GM12892 (cell line): ENCODE measurements around the gene ZCCHC7.
"Not testable (repeated sequence)": the region's sequence is repeated elsewhere in the genome, so short reads cannot be mapped to it uniquely, and the experiment has no call there.

ENCODE experiments used
- DNase-seq: peaks from one replicate; pipeline ENCODE4 v3.0.0; 2011; ENCODE audit not compliant: insufficient read length
- FAIRE-seq: peaks from 2 replicates; lab custom pipeline; 2011; peaks lifted over from hg19 to GRCh38; lab: Jason Lieb, UNC
- POLR2A ChIP-seq: IDR thresholded peaks from 2 replicates; pipeline ENCODE4 v1.6.1; 2011; ENCODE audit warnings: low read depth, low read length, control low read depth
- POLR2AphosphoS5 ChIP-seq: IDR thresholded peaks from 2 replicates; pipeline ENCODE4 v1.6.1; 2011; ENCODE audit warnings: low read depth, low read length, control low read depth
- TAF1 ChIP-seq: IDR thresholded peaks from 2 replicates; pipeline ENCODE4 v1.6.1; 2011; ENCODE audit warnings: low read depth, mild to moderate bottlenecking, control low read depth, low read length, borderline replicate concordance

The ZCCHC7 gene

GRCh38 chr9:37157726-37158377 lies 37.5 kb downstream of the ZCCHC7 start:
- DNase-seq, result no peak
- peak; percentile 74 for FAIRE-seq

DNA sequence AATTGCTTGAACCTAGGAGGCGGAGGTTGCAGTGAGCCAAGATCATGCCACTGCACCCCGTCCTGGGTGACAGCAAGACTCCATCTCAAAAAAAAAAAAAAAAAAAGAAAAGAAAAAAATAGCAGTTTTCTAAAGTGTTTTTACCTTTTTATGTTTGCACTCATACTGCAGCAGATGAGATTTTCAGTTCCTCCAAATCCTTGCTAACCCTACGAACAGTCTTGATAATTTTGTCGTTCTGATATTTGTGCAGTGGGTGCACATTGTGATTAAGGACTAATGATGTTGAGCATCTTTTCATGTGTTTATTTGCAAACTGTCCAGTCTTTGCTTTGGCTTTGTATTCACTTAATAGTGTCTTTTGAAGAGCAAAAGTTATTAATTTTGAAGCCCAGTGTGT lies 42.9 kb downstream of the ZCCHC7 start:
- FAIRE-seq, result peak; percentile 63
- no peak for DNase-seq
- TF ChIP-seq POLR2A (no peak), TAF1 (no peak)

More at GRCh38 chr9:37157726-37158377, 37.5 kb downstream of the ZCCHC7 start:
- no peak for TF ChIP-seq TAF1
- no peak for TF ChIP-seq POLR2A
- no peak for TF ChIP-seq POLR2AphosphoS5

GRCh38 chr9:37164335-37164734 lies 44.0 kb downstream of the ZCCHC7 start:
- not testable (repeated sequence) for FAIRE-seq

DNA sequence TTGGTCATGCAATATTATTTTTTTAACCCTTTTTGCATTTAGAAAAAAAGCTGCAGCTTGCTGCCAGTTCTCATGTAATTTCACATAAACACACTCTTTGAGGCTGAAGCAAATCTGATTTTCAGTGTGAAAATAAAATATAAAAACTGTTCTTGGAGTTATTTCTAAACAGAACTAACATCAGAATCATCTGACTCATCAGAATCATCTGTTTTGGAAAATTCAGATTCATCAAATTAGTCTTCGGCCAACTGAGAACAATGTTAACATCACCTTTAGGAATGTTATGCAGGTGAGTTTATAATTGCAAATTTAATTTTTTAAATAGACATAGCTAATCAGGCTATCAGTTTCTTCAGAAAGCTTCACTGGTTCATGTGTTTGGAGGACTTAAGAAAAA lies 45.3 kb downstream of the ZCCHC7 start:
- TF ChIP-seq TAF1, result no peak
- TF ChIP-seq POLR2A, result no peak
- TF ChIP-seq POLR2AphosphoS5, result no peak
- DNase-seq, result no peak
- no peak for FAIRE-seq

More at GRCh38 chr9:37164335-37164734, 44.0 kb downstream of the ZCCHC7 start:
- DNase-seq, result not testable (repeated sequence)

GRCh38 chr9:37167456-37168047 lies 47.2 kb downstream of the ZCCHC7 start:
- DNase-seq, result no peak
- TF ChIP-seq TAF1, result no peak
- no peak for TF ChIP-seq POLR2AphosphoS5
- no peak for TF ChIP-seq POLR2A
- FAIRE-seq, result no peak

- TF ChIP-seq TAF1 (no peak), POLR2A (no peak), POLR2AphosphoS5 (no peak)
- DNase-seq, result no peak
- no peak for FAIRE-seq
Observed at GRCh38 chr9:37172557-37172956, 52.2 kb downstream of the ZCCHC7 start.

DNA sequence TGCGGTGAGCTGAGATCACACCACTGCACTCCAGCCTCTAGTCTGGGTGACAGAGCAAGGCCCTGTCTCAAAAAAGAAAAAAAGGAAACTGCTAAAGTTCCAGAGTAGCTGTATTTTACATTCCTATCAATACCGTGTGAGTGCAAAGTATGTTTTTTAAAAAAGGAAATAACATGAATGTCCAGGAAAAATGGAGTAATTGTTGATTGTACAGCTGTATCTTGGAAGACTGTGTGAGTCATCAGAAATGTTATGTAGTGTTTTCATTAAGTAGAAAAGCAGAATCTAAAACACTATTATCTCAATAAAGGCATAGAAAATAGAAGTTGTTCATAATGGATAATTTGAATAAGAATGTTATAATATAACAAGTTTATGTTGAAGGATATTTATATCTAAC lies 53.9 kb downstream of the ZCCHC7 start:
- DNase-seq, result no peak
- FAIRE-seq, result no peak
- TF ChIP-seq POLR2AphosphoS5 (no peak), POLR2A (no peak), TAF1 (no peak)

GRCh38 chr9:37178742-37179141 lies 58.4 kb downstream of the ZCCHC7 start:
- no peak for DNase-seq
- FAIRE-seq, result no peak
- TF ChIP-seq POLR2AphosphoS5 (no peak), POLR2A (no peak), TAF1 (no peak)

GRCh38 chr9:37179576-37179975 lies 59.2 kb downstream of the ZCCHC7 start:
- FAIRE-seq (no peak), DNase-seq (no peak)
- TF ChIP-seq POLR2A (no peak), POLR2AphosphoS5 (no peak), TAF1 (no peak)

DNA sequence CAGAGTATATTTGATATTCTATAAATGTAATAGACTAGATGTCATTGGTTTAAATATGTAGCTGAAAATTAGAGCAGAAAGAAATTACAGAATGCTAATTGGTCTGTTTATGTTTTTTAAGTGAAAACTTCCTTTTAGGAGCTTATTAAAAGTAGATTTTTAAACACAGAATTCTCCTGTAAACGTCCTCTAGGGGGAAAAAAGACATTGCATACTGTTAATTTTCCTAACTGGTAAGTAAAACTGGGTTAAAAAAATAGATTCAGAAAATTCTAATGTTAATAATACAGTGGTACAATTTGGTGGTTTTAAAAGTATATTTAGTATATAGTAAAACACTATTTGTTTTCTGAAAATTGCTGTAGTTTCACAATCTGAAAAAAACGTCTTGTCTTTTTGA lies 59.8 kb downstream of the ZCCHC7 start:
- no peak for FAIRE-seq

GRCh38 chr9:37182718-37183117 lies 62.3 kb downstream of the ZCCHC7 start:
- DNase-seq, result no peak
- FAIRE-seq, result peak; percentile 53
- TF ChIP-seq TAF1, result no peak
- no peak for TF ChIP-seq POLR2AphosphoS5
- TF ChIP-seq POLR2A, result no peak

More for the DNA sequence above, 59.8 kb downstream of the ZCCHC7 start:
- no peak for TF ChIP-seq POLR2A
- TF ChIP-seq TAF1, result no peak
- TF ChIP-seq POLR2AphosphoS5, result no peak
- DNase-seq, result no peak
